IPS DF 4.7 (cell line): ENCODE data around the gene DPEP1.

Source experiments
- DNase-seq: peaks from one replicate; pipeline ENCODE4 v3.0.0-alpha.2; 2013; ENCODE audit warnings: low spot score; ENCODE audit errors: extremely low read depth

DPEP1 gene

GRCh38 chr16:89685916-89686315 lies 72.5 kb downstream of the DPEP1 start:
- DNase-seq, result no peak

GRCh38 chr16:89686520-89687091 lies 73.2 kb downstream of the DPEP1 start, which contains the start of gene CDK10:
Gene CDK10, plus strand, starts transcription at chr16:89686689. Its CDS starts 22 bp downstream, at chr16:89686711.
- no peak for DNase-seq

DNA sequence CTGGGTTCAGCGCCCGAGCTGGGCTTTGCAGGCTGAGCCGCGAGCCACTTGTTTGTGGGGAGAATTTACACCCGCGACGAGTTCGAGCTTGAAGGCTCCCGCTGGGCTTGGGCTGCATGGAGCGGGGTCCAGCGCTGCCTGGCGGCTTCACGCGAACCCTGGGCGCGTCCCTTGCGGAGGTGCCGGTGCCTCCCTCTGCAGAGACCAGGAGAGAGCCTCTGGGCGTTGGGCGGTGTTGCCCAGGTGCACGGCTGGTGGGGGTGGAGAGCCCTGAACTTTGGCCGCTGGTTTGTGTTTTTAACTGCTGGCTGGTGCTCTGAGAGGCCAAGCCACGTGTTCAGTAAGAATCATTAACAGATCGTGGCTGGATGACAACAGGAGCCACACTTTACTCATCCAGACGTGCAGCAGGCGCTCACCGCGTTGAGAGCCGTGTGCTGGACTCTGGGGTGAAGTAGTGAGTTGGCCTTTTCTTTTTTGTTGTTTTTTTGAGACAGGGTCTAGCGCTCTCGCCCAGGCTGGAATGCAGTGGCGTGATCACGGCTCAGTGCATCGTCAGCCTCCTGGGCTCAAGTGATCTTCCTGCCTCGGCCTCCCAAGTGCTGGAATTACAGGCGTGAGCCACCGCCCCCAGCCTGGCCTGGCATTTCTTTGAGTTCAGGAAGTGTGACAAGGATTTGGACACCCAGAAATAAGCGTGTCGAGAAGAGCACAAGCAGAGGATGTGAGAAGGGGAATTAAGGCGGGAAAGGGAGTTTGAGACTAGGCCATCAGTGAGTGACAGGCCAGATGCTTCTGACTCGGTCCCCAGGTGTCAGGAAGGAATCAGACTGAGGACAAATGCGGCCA lies 73.9 kb downstream of the DPEP1 start:
- no peak for DNase-seq
